IMR-90 (cell line): ENCODE data around the gene CREG1. TPM values are rescaled to one million over a fixed set of nuclear protein-coding genes. Genes with fewer than 3 reads are reported as not detected.

Source experiments
- ATAC-seq: fragments of 200-7000 bp; cut with Tn5 transposase; 2 replicates; pipeline ENCODE4 v1.9.1; 2020; ENCODE audit warnings: low read depth, mild to moderate bottlenecking, moderate library complexity
- BruUV-seq: library from RNA; stranded (reverse); fragments of 400-500 nt; replicated peaks from 2 replicates; lab custom pipeline; 2021; lab: Mats Ljungman, UMichigan
- CTCF ChIA-PET: fragments of 300-600 bp; formaldehyde crosslinking; extraction: SDS; loops from one replicate; lab custom pipeline; 2021; ENCODE audit warnings: antibody characterized with exemption; lab: Yijun Ruan, JAX
- POLR2A ChIA-PET: fragments of 300-600 bp; sonication (Branson Sonifier 250); formaldehyde crosslinking; loops from one replicate; lab custom pipeline; 2022; ENCODE audit warnings: antibody characterized with exemption; ENCODE audit not compliant: unreplicated experiment; lab: Charles Lee
- DNase-seq: peaks from one replicate; pipeline ENCODE4 v3.0.0; 2013
- H2AFZ ChIP-seq: replicated peaks from 2 replicates; pipeline ENCODE3; 2013; ENCODE audit warnings: low read length, mild to moderate bottlenecking; ENCODE audit not compliant: poor library complexity
- H2AK5ac ChIP-seq: 2 replicates; pipeline ENCODE4 v1.6.1; 2013; ENCODE audit warnings: low read depth, low read length, inconsistent platforms
- H2AK9ac ChIP-seq: replicated peaks from 2 replicates; pipeline ENCODE3; 2013; ENCODE audit warnings: mild to moderate bottlenecking, low read depth, low read length, moderate library complexity; ENCODE audit not compliant: poor library complexity
- H2BK120ac ChIP-seq: 2 replicates; pipeline ENCODE4 v1.6.1; 2013; ENCODE audit warnings: low read depth, low read length, inconsistent platforms
- H2BK15ac ChIP-seq: 3 replicates; pipeline ENCODE4 v1.6.1; 2013; ENCODE audit warnings: low read depth, low read length, inconsistent platforms
- H2BK20ac ChIP-seq: 2 replicates; pipeline ENCODE4 v1.6.1; 2013; ENCODE audit warnings: low read depth, mild to moderate bottlenecking, inconsistent platforms, low read length, moderate library complexity
- H2BK5ac ChIP-seq: 2 replicates; pipeline ENCODE4 v1.6.1; 2013; ENCODE audit warnings: mild to moderate bottlenecking, low read depth, low read length, inconsistent platforms; ENCODE audit not compliant: poor library complexity, severe bottlenecking
- H3K14ac ChIP-seq: replicated peaks from 2 replicates; pipeline ENCODE4 v1.6.1; 2013; ENCODE audit warnings: low read depth, low read length, inconsistent platforms
- H3K18ac ChIP-seq: 2 replicates; pipeline ENCODE4 v1.6.1; 2013; ENCODE audit warnings: low read depth, low read length, control low read depth
- H3K23ac ChIP-seq: 2 replicates; pipeline ENCODE4 v1.6.1; 2013; ENCODE audit warnings: low read depth, low read length, inconsistent platforms
- H3K27ac ChIP-seq: 2 replicates; pipeline ENCODE4 v1.5.1; 2013; ENCODE audit warnings: mild to moderate bottlenecking, control low read depth, low read length; ENCODE audit not compliant: insufficient read depth
- H3K27me3 ChIP-seq: 2 replicates; pipeline ENCODE4 v1.6.1; 2013; ENCODE audit warnings: low read length; ENCODE audit not compliant: control insufficient read depth, insufficient read depth
- H3K36me3 ChIP-seq: 2 replicates; pipeline ENCODE4 v1.6.1; 2013; ENCODE audit warnings: low read length, mixed read lengths; ENCODE audit not compliant: control insufficient read depth, insufficient read depth
- H3K4ac ChIP-seq: 2 replicates; pipeline ENCODE4 v1.6.1; 2013; ENCODE audit warnings: low read depth, low read length, inconsistent platforms
- H3K4me1 ChIP-seq: 2 replicates; pipeline ENCODE4 v1.6.1; 2013; ENCODE audit warnings: low read length, mixed read lengths; ENCODE audit not compliant: control insufficient read depth, insufficient read depth
- H3K4me2 ChIP-seq: 2 replicates; pipeline ENCODE4 v1.6.1; 2013; ENCODE audit warnings: low read depth, mild to moderate bottlenecking, control low read depth, low read length, moderate library complexity
- H3K4me3 ChIP-seq: 2 replicates; pipeline ENCODE4 v1.5.1; 2013; ENCODE audit warnings: low read depth, mild to moderate bottlenecking, control low read depth, low read length, moderate library complexity; ENCODE audit not compliant: insufficient read depth
- H3K56ac ChIP-seq: 2 replicates; pipeline ENCODE4 v1.6.1; 2013; ENCODE audit warnings: low read length, inconsistent platforms; ENCODE audit not compliant: insufficient read depth; ENCODE audit errors: extremely low read depth
- H3K79me1 ChIP-seq, 2 experiments: 2 replicates each; pipeline ENCODE4 v1.6.1; 2013; ENCODE audit warnings: low read length in 2 of 2, inconsistent platforms in 1 of 2, low read depth in 1 of 2
- H3K9ac ChIP-seq: 2 replicates; pipeline ENCODE4 v1.6.1; 2013; ENCODE audit warnings: low read depth, low read length, control low read depth
- H3K9me1 ChIP-seq: 2 replicates; pipeline ENCODE4 v1.6.1; 2013; ENCODE audit warnings: low read length, inconsistent platforms; ENCODE audit not compliant: insufficient read depth
- H3K9me3 ChIP-seq: 2 replicates; pipeline ENCODE4 v1.6.1; 2013; ENCODE audit warnings: low read length; ENCODE audit not compliant: control insufficient read depth, insufficient read depth
- H4K20me1 ChIP-seq: 2 replicates; pipeline ENCODE4 v1.6.1; 2013; ENCODE audit warnings: low read length, inconsistent platforms; ENCODE audit not compliant: insufficient read depth
- H4K5ac ChIP-seq: 2 replicates; pipeline ENCODE4 v1.6.1; 2013; ENCODE audit warnings: mild to moderate bottlenecking, low read depth, low read length, control low read depth
- H4K8ac ChIP-seq, 2 experiments: 2 replicates each; pipeline ENCODE4 v1.6.1; 2013; ENCODE audit warnings: low read depth in 2 of 2, low read length in 2 of 2, control low read depth in 1 of 2, inconsistent platforms in 1 of 2
- H4K91ac ChIP-seq: 2 replicates; pipeline ENCODE4 v1.6.1; 2013; ENCODE audit warnings: low read depth, low read length, inconsistent platforms; ENCODE audit not compliant: insufficient read depth
- CEBPB ChIP-seq: IDR thresholded peaks from 2 replicates; pipeline ENCODE4 v1.6.1; 2012; ENCODE audit warnings: low read depth, low read length, improper control_type of control experiment
- SMC3 ChIP-seq: fragments of 150-350 bp; IDR thresholded peaks from 2 replicates; pipeline ENCODE4 v1.6.1; 2016; ENCODE audit warnings: low read depth, mild to moderate bottlenecking, antibody characterized with exemption, low read length, moderate library complexity
- WGBS, 2 experiments: methylation state at CpG; one replicate each; pipeline versions ENCODE4 v1.1.5 to v1.1.7; 2013; ENCODE audit warnings: missing lambda C conversion rate in 2 of 2; ENCODE audit not compliant: insufficient read length in 1 of 2; ENCODE audit errors: extremely low coverage in 2 of 2; 5-methylcytosine and 5-hydroxymethylcytosine counted together
- dilution Hi-C: fragments of 300-500 bp; cut with HindIII; formaldehyde crosslinking; loops from one replicate; pipeline ENCODE4 v1.14.3; 2018; ENCODE audit warnings: low sequenced_read_pairs; ENCODE audit not compliant: unreplicated experiment
- in situ Hi-C: fragments of 300-500 bp; cut with MboI; formaldehyde crosslinking; loops from 3 replicates; pipeline ENCODE4 v1.14.3; 2019; ENCODE audit warnings: low sequenced_read_pairs, inconsistent platforms, mixed read lengths
- intact Hi-C: fragments of 100-400 bp; cut with micrococcal nuclease; formaldehyde crosslinking; loops from 2 replicates; pipeline ENCODE4 v1.10.0; 2022
- polyA plus RNA-seq, 3 experiments: library from polyadenylated mRNA; depleted of rRNA; stranded (reverse); fragments of >200 nt; gene quantifications; 2 replicates each; pipeline ENCODE4 v1.2.3, GENCODE V29; 2012; ENCODE audit warnings: low replicate concordance in 1 of 3
- total RNA-seq: library from RNA; depleted of rRNA; stranded (reverse); fragments of >200 nt; gene quantifications from 2 replicates; pipeline ENCODE4 v1.2.3, GENCODE V29; 2012; rRNA removed

CREG1 gene
- total and polyA plus RNA-seq, 2 of the 4 experiments (the other 2 are of a cell fraction): 2.9 to 6.4 TPM

DNA sequence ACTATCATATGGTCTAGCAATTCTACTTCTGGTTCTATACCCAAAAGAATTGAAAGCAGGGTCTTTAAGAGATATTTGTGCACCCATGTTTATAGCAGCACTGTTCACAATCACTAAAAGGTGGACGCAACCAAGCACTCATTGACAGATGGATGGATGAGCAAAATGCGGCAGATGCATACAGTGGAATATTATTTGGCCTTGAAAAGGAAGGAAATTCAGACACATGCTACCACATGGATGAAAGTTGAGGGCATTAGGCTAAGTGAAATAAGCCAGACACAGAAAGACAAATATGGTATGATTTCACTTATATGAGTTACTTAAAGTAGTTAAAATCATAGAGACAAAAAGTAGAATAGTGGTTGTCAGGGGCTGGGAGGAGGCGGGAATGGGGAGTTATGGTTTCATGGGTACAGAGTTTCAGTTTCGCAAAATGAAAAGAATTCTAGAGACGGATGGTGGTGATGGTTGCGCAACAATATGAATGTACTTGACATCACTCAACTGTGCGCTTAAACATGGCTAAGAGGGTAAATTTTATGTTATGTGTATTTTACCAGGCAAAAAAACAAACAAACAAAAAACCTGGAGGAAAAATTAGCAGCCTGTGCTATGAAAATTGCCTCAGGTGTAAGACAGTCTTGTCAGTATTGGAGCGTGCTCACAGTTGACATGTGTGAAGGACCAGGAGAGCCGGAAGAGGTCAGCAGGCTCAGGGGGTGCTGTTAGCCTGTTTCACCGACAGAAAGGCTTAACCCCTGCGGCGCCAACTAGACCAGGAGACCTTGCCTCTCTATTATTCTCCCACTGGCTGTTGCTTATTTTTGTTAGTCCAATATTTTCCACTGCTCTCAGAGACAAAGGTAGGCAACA is 61.7 kb downstream of the CREG1 start:
- no peak overlapping the region for H2BK15ac ChIP-seq
- no peak overlapping the region for H3K4me3 ChIP-seq
- no peak overlapping the region for H3K4me2 ChIP-seq
- H3K18ac ChIP-seq: no peak overlapping the region
- DNase-seq: no peak
- no peaks in the 10 kb centered on the region for H3K9me1 ChIP-seq
- in situ Hi-C loops: no loop called here
- ChIA-PET CTCF (no interaction called here), POLR2A (no interaction called here)
- H3K23ac ChIP-seq: no peak overlapping the region
- H2AFZ ChIP-seq: no peak overlapping the region
- WGBS, 2 experiments: no CpG with 5 or more reads among the region's 12 CpGs
- H4K91ac ChIP-seq: no peak overlapping the region
- intact Hi-C loops: no loop called here
- no peak overlapping the region for H3K9ac ChIP-seq
- no peak overlapping the region for H2BK20ac ChIP-seq
- dilution Hi-C loops: no loop called here
- no peaks in the 10 kb centered on the region for H4K20me1 ChIP-seq
- H3K79me1 ChIP-seq: no peaks in the 10 kb centered on the region
- no peaks in the 10 kb centered on the region for H3K4me1 ChIP-seq
- H3K56ac ChIP-seq: no peak overlapping the region
- H3K14ac ChIP-seq: no peak overlapping the region
- H2BK120ac ChIP-seq: no peak overlapping the region
- no peak overlapping the region for H2AK5ac ChIP-seq
- peaks cover 19% of the 10 kb centered on the region for H3K27me3 ChIP-seq
- H3K4ac ChIP-seq: no peak overlapping the region
- no peak overlapping the region for H2AK9ac ChIP-seq
- TF ChIP-seq SMC3: no peak
- peak; percentile 93 for TF ChIP-seq CEBPB
- H2BK5ac ChIP-seq: no peak overlapping the region
- H4K5ac ChIP-seq: no peak overlapping the region
- BruUV-seq: no TSS peak
- no peaks in the 10 kb centered on the region for H3K9me3 ChIP-seq
- no peaks in the 10 kb centered on the region for H3K36me3 ChIP-seq
- ATAC-seq: no peak
- no peak overlapping the region for H3K27ac ChIP-seq
- H4K8ac ChIP-seq: no peak overlapping the region

Other genes starting within 250 kb of the CREG1 start
- gene CD247, start 35.2 kb downstream of the CREG1 start, total RNA-seq: not detected in 2 replicates
- gene CD247, start 35.2 kb downstream of the CREG1 start, polyA plus RNA-seq (2012; rRNA removed): not detected in 2 replicates
- not detected in 2 replicates for gene RCSD1, start 76.5 kb upstream of the CREG1 start, total RNA-seq
- gene RCSD1, start 76.5 kb upstream of the CREG1 start, polyA plus RNA-seq (2012; rRNA removed): 0.03 TPM in 1 of 2 replicates, not detected in the other
- gene MPZL1, start 168.2 kb upstream of the CREG1 start, total RNA-seq: 81.7 and 87.3 TPM in 2 replicates
- 48.0 and 55.3 TPM in 2 replicates for gene MPZL1, start 168.2 kb upstream of the CREG1 start, polyA plus RNA-seq (2012; rRNA removed)